Neural progenitor cell (in vitro differentiated cells): ENCODE data around the gene RARRES1.

Experiments used
- CTCF ChIP-seq: fragments of 200-600 bp; sonication (generic); IDR thresholded peaks from 2 replicates; pipeline ENCODE4 v1.5.1; 2017; ENCODE audit warnings: antibody characterized with exemption, mild to moderate bottlenecking
- EZH2 ChIP-seq: fragments of 200-600 bp; sonication (generic); IDR thresholded peaks from 2 replicates; pipeline ENCODE4 v1.6.1; 2017; ENCODE audit warnings: antibody characterized with exemption, mild to moderate bottlenecking, moderate library complexity
- EZH2phosphoT487 ChIP-seq: fragments of 200-600 bp; sonication (generic); IDR thresholded peaks from 2 replicates; pipeline ENCODE4 v1.6.1; 2017; ENCODE audit warnings: antibody characterized with exemption

- TF ChIP-seq CTCF (no peak), EZH2 (no peak), EZH2phosphoT487 (no peak)
Observed at GRCh38 chr3:158781191-158781590, 48.9 kb upstream of the RARRES1 start.
